Activated T-helper 9 cell treated with anti-CD3 and anti-CD28 coated beads, Interleukin-2, amount 50 U/mL, for 16 hours (primary cell): ENCODE measurements around the gene SLC41A3.

ENCODE experiments used
- DNase-seq: peaks from one replicate; pipeline ENCODE4 v3.0.0-alpha.2; 2020; ENCODE audit warnings: low read depth

The SLC41A3 gene

DNA sequence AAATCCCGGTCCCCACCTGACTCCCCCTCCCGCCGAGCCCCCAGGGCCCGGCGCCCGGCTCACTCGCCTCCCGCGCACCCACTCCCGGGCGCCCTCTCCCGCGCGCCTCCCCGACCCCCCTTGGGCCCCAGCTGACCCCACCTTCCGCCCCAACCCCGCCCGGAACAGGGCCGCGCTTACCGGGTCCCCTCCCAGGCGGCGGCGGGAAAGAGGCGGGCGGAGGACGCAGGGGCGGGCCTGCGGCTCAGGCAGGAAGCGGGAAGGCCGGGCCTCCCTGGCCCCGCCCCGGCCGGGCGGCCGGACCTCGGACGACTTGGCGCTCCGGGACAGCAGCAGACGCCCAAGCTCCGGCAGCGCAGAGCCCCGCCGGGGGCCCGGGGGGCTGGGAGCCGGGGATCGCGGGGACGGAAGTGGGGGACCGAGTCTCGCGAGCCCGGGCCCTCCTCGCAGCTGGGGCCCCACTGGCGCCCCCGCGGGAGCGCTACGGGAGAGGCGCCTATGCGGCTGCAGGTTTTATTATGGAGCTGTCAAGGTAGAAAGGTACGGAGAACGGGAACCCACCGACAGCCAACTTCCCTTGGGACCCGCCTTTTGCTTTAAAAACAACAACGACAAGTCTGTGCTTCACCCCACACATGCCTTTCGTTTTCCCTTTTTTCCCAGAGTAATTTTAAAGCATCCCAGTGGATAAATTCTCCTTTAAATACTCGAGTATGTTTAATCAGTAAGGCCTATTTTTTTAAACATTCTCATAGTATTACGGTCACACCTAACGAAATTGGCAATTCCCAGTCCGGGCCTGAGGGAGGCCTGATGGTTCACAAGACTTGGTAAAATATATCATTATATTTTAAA lies at the start of gene SLC41A3:
Gene SLC41A3 (minus strand): TSS at position 212 of the 855 bp plus-strand sequence. CDS start 15,905 bp downstream, outside the sequence.
- DNase-seq: peak; percentile 78

DNA sequence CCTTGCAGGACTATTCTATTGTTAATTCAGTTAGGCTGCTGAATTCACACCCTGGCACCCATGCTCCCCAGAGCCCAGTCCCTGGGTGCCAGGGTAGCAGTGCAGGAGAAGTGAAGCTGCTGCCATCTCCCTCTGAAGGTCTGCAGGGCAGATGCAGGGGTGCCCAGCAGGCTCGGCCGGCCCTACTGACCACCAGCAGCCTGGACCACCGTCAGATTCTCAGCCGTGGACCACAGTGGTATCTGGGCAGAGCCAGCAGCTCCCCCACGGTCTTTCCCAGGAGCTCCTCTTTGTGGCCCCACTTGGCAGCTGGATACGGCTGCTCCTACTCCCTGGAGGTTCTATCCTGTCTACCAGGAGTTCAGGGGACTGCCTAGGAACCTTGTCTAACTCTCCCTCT lies 49.7 kb upstream of the SLC41A3 start:
- no peak for DNase-seq

DNA sequence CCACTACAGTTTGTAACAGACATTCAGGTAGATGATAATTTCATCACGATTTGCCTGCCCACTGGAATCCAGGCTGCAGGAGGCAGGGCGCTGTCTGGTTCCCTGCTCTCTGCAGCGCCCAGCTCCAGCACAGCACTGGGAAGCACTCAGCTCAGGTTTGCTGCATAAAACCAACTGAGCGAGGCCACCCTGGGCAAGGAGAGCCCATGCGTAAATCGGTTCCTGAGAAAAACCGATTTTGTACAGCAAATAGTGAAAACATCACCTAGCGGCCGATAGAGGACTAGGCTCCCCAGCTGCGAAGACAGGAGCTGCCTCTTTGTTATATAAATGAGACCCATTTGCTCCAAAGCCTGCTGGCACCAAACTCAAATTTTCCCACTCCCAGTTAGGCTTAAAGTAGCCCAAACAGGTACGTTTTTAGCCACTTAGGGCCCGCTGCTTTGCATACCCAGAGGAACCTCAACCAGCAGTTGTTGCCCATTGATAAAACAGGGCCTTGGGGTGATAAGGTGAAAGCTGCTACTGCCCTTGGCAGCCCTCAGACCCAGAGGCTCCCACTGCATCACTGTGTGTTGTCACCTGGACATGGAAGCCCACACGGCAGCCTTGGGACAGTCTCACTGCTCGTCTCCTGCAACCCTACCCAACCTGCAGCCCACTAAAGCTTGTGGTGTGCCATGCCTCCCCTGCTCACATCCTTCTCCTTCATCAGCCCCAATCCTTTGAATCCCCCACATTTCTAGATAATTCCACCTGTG lies 49.0 kb upstream of the SLC41A3 start:
- no peak for DNase-seq

DNA sequence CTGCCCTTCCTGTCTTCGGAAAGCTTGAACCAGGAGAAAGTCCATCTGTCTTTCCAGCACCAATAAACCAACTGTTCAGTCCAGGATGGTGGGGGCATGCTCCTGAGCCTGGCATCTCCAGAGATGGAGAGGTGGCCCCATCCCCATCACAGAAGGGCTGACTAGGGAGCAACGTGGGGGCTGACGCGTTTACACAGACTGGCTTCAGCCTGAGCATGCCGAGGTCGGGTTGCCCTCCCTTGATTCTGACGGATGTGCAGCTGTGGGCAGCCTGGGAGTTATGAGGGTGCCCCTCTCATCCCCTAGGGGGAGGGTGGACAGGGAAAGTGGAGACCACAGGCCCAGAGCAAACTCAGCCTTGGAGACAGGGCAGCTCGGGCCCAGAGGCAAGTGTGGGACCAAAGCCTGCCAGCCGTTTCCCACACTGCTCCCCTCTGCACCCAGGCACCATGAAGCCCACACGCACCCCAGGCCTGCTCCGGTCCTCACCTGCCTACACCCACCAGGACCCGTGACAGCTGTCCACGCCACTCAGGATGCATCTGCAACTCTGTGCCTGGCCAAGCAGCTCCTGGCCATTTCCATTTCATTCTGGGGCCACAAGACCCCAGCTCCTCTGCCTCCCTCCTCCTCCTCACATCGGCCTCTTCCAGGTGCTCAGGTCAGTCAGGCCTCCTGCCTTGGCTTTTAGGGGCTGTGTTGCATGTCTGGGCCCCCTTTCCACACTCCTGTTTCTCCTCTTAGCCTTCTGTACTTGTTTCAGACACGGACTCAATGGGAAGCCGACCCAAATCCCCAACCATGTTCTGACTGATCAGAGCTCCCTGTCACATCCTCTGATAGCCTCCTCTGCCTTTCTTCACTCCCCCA lies 48.2 kb upstream of the SLC41A3 start:
- DNase-seq: no peak

DNA sequence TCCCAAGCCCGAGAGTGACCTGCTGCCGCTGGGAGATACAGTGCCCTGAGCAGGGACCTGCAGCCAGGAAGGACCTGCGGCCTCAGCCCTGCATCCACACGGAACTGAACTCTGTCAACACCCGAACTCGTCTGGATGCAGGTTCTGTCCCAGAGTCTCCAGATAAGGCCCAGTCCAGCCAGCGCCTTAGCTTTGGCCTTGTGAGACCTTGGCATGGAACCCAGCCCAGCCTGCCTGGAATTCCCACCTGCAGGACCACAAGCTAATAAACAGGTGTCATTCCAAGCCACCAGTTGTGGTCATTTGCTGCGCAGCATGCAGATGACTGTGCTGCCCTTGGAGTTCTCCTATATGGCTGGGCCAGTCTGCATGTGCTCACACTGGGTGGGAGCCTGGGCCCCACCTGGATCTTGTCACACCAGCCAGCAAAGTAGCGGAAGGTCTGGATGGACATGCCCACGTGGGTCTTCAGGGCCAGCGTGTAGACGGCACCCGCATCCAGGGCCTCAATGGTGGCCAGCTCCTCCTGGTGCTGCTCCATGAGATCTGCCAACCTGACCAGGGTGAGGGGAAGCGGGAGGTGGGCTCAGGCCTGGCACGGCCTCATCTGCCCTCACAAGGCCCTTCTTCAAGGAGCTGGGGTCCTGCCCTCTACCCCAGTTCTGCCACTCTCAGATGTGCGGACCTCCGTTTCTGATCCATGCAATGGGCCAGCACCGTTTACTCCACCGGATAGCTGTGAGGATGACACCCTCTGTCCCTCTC lies 47.2 kb upstream of the SLC41A3 start:
- no peak for DNase-seq

DNA sequence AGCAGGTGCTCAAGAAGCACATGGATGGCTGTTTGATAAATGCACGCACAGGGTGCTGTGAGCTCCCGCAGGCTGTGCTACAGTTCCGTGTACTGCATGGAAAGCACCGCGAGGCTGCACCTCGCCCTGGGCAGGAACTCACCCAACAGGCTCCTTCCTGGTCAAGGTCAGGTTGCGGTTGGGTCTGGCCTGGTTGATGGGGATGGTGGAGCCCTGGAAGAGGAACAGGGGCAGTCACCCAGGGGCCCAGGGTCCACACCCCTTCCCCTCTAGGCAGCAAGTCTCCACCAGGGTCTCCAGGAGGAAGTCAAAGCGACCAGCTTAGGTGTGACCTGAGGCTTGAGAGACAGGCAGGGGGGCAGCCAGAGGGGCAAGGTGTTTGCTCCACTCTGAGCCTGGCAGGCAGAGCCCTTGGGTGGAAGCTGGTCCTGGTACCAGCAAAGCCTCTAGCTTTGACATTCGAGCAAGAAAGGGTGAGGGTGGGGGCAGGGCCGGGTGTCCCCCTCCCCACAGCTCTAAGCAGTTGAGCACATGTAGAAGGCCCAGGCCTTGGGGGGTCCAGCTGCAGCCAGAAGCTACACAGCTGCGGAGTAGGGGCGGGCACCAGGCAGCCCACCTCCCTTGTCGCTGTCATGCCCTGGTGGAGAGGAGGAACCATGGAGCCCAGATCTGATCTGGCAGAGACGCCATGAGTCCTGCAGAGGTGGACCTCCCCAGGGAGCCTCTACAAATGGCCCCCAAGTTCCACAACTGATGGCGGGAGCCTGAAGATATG lies 46.3 kb upstream of the SLC41A3 start:
- no peak for DNase-seq

DNA sequence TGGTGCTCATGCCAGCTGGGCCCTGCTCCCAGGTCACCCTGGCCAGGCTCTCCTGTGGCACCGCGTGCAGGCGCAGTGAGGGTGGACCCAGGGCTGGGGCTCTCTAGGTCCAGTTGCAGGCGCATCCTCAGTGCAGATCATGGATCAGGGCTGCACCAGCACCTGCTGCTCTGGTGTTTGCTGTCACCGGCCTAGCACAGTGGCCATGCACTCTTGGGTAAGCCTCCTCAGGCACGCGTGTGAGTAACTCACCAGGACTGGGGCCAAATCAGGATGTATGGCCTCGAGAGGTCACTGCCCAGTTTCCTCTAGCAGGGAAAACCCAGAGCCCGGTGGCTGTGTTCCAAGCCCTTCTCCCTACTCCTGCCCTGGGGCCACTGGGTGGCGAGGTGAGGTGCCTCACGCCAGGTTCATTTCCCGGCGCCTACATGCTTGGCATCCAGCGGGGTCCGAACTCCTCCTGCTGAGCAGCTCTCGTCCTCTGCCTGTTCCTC lies 45.5 kb upstream of the SLC41A3 start:
- DNase-seq: no peak

DNA sequence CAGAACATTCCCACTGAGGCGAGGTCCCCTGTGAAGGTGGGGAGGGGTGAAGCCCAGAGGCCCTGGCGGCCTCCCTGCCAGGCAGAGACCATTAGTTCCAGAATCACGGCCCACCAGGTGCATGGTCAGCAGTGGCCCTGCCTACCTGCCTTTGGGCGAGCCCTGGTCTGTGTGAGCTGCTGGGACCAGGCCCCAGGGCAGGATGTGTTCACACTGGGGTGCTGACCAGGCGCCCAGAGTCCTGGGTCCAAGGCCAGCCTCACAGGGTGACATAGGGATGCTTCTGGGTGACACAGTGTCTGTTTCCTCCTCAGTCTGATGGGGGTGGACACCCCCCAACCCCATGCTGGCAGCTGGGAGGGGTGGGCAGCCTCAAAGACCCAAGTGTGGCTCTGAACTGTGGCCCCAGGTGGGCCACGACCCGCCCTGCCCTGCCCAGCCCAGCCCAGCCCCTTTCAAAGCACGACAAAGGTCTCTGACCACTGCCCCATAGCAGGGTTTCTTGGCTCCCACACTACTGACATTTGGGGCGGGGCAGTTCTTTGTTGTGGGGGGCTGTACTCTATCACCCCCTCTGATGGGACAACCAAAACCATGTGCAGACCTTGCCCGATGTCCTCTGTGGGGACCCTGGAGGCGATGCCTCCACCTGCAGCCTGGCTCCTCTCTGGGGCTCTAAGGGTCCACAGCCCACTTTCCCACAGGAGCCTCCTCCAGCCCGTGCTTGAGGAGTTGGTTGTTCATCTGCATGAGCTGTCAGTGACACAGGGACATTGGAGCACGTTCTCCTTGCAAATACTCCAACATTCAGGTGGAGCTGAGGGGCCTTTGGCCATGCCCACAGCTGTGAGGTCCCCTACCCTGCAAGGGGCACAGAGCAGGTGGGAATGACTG lies 44.8 kb upstream of the SLC41A3 start:
- DNase-seq: no peak

DNA sequence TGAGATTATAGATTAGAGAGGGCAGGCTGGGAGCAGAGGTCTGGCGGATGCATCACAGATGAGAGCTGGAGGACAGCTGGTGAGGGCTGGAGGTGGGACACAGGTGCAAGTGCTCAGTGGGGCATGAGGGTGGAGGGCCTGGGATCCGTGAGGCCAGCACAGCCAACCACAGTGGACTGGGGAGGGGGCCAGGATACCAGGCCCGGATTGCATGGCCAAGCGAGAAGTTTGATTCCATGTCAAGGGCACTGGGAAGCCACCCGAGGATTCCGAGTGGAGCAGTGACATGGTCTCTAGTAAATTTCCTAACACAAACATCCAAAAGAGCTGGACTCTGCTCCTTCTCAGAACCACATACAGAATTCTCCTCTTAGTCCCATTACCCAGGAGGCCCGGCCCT lies 44.0 kb upstream of the SLC41A3 start:
- no peak for DNase-seq

DNA sequence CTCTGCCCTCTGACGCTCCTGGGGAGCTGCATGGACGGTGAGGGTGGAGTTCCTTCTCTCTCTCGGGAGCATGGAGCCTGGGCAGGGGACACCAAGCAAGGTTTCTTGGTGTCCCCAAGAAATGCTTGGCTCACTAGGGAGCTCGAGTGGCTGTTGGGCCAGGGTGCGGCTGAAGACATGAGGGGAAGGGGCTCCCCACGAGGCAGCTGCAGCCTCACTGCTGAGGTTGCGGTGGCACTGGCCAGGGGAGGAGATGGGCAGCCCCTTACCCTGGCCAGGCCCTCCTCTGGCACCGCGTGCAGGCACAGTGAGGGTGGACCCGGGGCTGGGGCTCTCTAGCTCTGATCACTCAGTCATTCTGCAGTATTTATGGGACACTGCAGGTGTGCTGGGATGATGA lies 43.5 kb upstream of the SLC41A3 start:
- DNase-seq: no peak

DNA sequence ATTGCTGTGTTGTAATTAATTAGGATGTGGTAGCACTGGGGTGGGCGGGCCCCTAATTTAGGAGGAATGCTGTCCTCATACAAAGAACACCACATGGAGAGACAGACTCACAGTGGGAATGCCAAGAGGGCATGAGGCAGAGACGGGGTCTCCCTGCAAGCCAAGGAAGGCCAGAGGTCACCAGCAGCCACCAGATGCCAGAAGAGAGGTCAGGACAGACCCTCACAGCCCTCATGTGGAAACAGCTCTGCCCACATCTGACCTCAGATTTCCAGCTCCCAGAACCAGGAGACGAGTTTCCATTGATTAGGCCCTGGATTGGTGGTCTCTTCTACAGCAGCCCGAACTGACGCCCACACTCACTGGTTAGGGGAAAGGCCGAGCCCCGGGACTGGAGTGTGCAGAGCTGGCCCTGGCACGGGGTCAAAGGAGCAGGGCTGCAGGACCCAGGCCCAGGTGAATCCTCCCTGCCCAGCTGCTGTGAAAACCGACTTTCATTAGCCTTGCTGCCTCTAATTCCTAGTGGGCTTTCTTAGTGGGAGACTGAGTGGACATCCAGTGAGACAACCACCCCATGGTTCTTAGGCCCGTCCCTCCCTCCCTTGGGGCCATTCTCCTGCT lies 43.0 kb upstream of the SLC41A3 start:
- no peak for DNase-seq

DNA sequence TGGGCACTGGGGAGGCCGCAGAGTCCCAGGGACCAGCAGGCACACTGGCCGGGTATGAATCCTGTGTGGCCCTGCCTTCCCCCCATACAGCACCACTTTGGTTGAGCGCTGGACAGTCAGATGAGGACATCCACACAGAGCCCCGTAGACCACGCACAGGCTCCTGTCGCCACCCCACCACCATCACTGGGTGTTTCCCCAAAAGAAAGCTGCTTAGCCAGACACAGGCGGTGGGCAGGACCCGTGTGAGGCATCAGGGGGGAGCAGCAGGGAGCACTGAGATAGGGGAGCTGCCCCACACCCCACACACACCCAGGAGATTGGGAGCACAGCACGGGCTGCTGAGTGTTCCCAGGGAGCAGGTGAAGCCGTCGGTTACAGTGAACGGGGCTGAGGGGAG lies 42.4 kb upstream of the SLC41A3 start:
- no peak for DNase-seq

DNA sequence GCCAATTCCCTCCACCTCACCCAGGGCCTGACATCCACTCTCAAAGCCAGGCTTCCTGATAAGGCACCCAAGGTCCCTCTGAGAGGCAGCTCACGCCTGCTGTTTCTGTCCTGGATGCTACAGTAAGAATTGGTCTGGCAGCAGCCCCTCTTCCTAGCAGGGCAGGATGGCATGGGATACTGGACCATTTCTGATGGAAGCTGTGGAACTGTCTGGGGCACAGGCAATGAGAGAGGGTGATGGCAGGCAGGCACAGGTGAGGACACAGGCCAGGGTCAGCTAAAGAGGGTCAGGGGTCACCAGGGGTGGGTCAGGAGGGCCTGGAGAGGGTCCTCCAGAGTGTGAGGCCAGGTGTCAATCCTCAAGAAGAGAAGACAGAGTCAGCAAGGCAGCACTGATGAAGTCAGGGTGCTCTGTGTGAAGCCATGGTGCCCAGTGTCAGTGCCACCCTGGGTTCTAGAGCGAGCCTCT lies 41.9 kb upstream of the SLC41A3 start:
- DNase-seq: no peak

DNA sequence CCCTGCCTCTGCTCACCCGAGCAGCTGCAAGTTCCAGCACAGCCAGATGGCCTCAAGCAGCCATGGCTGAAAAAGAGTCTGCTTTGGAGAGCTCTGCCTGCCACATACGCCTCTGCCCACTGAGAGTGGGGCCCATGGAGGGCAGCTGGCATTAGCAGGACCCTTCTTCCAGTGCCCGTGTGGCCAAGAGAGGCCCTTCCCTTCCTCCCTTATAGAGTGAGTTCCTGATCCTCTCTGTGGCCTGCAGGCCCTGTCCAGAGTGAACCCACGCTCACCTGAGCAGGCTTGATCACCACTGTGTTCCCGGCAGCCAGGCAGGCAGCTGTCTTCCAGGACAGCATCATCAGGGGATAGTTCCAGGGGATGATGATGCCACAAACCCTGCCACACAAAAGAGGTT lies 41.4 kb upstream of the SLC41A3 start:
- DNase-seq: no peak

DNA sequence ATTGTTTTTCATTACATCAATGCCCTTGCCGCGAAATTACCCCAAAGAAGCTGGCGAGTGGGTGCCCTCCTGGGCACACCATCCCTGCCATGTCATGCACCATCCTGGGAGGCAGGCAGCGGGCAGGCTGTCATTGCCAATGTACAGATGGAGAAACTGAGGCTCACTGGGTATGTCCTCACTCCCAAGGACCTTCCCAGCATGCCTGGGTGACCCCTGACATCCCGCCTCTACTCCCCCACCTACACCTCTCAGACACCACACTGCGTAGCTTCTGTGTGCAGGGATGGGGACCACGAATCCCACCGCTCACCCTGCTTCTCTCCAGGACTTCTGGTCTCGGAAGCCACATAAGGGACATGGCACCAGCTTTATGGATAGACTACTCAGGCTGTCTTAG lies 41.0 kb upstream of the SLC41A3 start:
- no peak for DNase-seq

DNA sequence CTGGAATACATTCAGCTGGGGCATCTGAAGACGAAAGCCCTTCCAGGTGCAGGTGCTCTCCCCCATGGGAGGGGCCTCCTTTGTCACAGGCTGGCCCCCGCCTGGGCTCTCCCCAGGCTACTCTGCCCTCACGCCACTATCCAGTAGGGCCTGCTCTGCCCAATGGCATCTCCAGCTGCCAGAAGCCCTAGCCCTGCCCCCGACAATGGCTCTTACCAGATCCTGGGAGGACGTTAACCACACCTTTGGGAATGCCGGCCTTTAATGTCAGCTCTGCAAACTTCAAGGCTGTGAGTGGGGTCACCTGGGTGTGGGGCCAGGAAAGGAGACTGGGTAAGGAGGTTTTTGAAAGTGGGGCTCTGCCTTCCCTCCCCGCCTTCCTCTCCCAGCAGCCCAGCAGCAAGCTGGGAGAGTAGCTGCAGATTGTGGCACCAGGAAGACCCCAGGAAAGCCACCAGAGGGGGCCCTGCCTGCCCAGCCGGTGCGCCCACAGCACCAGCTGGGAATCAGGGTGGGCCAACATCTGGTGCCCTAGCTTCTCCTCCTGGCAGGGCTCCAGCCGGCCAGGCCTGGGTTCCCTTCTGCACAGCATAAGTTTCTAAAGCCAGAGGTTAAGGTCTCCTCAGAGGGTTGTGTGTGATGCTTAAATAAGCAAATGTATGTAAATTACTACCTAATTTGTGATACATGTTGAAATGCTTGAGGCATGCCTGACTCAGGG lies 40.4 kb upstream of the SLC41A3 start:
- no peak for DNase-seq

DNA sequence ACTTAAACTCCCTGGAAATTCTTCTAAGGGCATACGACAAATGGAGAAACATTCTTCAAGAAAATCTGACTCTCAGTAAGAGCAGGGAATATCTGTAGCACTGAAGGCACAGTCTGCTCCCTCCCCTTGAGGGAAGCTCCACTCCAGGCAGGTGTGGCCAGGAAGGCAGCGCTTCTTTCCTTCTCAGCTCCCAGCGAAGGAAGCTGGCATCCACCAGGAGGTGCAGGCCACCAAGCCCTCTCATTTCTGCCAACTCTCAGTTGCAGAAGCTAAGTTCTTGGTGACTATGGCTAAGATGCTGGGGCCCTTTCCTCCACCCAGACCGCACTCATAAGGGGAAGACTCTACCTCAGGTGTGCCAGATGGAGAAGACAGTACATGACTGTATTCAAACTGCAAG lies 37.7 kb upstream of the SLC41A3 start:
- DNase-seq: no peak

DNA sequence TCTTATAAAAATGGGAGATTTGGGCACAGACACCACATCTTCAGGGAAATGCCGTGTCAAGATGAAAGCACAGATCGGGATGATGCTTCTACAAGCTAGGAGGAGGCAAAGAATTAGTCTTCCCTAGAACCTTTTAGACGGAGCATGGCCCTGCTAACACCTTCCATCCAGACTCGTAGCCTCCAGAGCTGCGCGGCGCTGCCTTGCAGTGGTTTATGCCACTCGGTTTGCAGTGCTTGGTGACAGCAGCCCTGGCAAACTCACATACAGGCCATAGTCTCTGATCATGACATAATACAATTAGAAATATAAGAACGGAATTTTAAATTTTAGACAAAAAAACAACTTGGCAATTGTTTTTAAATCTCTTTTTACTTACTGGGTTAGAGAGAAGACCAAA lies 37.1 kb upstream of the SLC41A3 start:
- DNase-seq: no peak
